ENCODE data around the gene ATE1. TPM values are rescaled to one million over a fixed set of nuclear protein-coding genes. Genes with fewer than 3 reads are reported as not detected.

ATE1 gene
- total RNA-seq (2014; rRNA removed; shearing (Covaris generic)): 22.1 and 28.6 TPM in 2 replicates

DNA sequence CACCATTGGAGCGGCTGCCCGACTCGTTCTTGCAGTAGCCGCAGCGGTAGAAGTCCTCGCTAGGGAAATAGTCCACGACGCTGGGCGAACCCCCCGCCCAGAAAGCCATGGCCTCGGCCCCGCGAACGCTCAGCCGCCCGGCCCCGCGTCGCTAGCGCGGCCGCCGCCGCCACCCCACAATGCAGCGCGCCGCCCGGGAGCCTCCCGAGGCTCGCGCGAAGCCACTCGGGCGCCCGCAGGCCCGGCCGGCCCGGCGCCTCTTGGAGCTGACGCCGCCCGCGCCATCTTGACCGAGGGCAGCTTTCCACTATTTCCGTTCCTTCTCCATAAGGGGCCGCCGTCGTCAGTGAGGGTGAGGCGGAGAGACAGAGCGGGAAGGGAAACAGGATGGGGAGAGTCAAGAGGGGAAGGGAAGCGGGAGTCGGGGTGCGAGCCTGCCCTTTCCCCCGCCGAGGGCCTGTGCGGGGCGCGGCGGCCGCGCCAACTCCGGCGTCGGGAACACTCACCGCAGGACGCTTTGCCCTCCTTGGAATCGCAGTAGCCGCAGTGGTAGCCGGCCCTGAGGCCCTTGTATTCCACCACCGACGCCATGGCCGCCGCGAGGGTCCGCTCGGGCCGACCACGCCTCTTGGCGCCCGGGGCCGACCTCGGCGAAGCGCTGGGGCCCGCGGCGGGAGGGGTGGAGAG lies at the start of gene ATE1:
Gene ATE1, minus strand, starts transcription at position 191 of the 687 bp plus-strand sequence. Its CDS starts 82 bp downstream, at position 109.

GRCh38 chr10:121974535-121975294 lies 46.9 kb upstream of the ATE1 start, which contains the start of gene NSMCE4A:
Gene NSMCE4A, minus strand, starts transcription at chr10:121975217. Its CDS starts 52 bp downstream, at chr10:121975165.

Small RNAs within 50 kb of the gene (small RNA-seq; reads per million reads assigned to genes)
- gene RF00019 (not detected), gene RF02219 (not detected)

Other genes with a start within 250 kb of the ATE1 start
- 123 and 125 TPM in 2 replicates for gene NSMCE4A, start 47.2 kb upstream of the ATE1 start, total RNA-seq (2014; rRNA removed; shearing (Covaris generic))
- 20.6 and 25.4 TPM in 2 replicates for gene TACC2, start 61.1 kb upstream of the ATE1 start, total RNA-seq (2014; rRNA removed; shearing (Covaris generic))

Data from A375 (cell line).